Ishikawa (cell line): ENCODE measurements around the gene MTHFD1L.

Source experiments
- CREB1 ChIP-seq: IDR thresholded peaks from 2 replicates; pipeline ENCODE4 v1.6.1; 2012; ENCODE audit warnings: low read depth
- EP300 ChIP-seq: IDR thresholded peaks from 2 replicates; pipeline ENCODE4 v1.6.1; 2012; ENCODE audit warnings: borderline replicate concordance
- ZBTB7A ChIP-seq: IDR thresholded peaks from 2 replicates; pipeline ENCODE4 v1.6.1; 2012; ENCODE audit warnings: low read depth

- TF ChIP-seq EP300 (no peak), ZBTB7A (no peak), CREB1 (no peak)
Measured at GRCh38 chr6:151140767-151141166, 275.3 kb downstream of the MTHFD1L start.
